SIG-M5 treated with dmso at 0.1 percent for 504 hours (cell line): ENCODE results near the gene GADD45A.
"Not testable (repeated sequence)": the region's sequence is repeated elsewhere in the genome, so short reads cannot be mapped to it uniquely, and the experiment has no call there.

Source experiments
- DNase-seq: peaks from one replicate; lab custom pipeline; 2025; ENCODE audit not compliant: unreplicated experiment; lab: John Stamatoyannopoulos, UW

Gene GADD45A

GRCh38 chr1:67717876-67718275 is 32.9 kb downstream of the GADD45A start:
- no peak for DNase-seq

DNA sequence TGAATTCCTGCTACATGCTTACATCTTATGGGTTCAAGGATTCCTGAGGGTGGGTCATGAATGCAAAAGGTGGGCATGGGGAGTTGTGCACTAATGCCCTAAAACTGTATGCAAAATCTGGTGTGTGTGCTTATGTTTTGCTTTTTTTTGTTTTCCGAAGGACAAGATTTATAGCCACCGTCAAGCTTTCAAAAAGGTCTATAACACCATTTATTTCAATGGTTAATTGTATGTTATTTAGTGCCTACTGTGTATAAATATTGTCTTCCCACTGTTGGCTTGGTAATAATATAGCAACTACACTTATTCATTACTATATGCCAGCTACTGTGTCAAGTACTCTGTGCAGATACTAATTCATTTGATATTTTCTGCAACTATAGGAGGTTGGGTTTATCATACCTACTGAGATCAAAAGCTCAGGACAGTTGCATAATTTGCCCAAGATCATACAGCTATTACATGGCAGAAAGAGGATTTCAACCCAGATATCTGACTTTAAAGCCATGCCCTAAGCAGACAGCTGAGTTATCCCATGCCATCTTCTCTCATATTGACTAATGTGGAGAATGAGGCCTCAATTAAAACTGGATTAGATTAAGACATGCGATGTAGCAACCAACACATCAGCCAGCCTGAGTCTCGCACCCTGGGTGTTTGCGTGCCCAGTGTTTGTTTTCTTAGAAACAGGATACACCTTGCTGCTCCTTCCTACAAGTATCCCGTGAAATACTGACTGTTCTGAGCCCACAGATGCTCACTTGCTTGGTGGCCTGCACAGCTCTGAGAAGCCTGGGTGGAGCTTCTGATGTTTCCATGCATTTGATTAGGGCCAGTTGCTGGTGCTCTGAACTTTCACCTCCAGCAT is 34.6 kb downstream of the GADD45A start:
- DNase-seq = no peak

- no peak for DNase-seq
These were observed 36.1 kb downstream of the GADD45A start for GRCh38 chr1:67721112-67721511.

DNA sequence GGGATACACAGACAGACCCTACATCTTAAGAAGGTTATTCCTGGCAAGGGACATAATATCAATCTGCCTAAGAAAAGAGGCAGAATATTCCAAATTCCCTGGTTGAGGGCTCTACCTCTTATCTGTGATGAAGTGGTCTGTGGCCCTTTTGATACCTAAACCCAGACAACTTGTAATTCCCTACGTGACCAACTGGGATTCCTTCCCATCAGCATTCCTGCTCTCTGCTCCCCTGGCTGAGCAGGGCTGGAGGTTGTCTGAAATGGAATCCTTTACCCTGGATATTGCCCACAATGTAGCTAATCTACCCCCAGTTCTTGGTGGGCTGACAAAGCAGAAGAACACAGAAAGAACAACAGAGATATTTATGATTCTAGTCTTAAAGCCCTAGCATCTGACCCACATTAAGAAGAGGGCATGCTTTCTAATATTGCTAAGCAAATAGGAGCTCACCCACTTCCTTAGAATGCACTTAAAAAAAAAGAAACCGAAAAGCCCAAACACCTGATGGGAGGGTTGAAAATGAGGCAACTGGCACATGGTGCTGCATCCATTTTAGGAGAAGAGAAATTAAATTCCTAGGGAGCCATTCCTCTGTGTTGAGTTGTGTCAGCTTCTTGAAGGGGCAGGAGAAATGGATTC is 36.8 kb downstream of the GADD45A start:
- DNase-seq = no peak

GRCh38 chr1:67722292-67722944 is 37.4 kb downstream of the GADD45A start:
- DNase-seq = no peak

DNA sequence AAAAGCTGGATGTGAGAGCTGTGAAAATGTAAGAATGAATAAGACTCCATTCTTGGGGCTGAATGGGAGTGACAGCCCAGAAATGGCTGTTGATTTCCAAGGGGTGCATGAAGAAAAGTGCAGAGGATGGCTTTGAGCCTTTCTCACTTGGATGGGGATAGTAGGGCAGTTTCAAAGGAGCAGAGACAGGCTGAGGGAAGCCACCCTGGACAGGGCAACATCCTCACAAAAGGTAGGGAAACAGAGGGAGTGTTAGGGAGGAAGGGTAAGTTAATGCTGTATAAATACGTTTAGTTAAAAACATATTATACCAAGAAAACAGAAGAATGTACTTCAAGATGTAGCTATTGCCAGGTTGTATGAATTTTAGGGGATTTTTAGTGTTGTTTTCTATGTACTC is 38.1 kb downstream of the GADD45A start:
- no peak for DNase-seq

- no peak for DNase-seq
These were observed 38.6 kb downstream of the GADD45A start for GRCh38 chr1:67723620-67724019.

DNA sequence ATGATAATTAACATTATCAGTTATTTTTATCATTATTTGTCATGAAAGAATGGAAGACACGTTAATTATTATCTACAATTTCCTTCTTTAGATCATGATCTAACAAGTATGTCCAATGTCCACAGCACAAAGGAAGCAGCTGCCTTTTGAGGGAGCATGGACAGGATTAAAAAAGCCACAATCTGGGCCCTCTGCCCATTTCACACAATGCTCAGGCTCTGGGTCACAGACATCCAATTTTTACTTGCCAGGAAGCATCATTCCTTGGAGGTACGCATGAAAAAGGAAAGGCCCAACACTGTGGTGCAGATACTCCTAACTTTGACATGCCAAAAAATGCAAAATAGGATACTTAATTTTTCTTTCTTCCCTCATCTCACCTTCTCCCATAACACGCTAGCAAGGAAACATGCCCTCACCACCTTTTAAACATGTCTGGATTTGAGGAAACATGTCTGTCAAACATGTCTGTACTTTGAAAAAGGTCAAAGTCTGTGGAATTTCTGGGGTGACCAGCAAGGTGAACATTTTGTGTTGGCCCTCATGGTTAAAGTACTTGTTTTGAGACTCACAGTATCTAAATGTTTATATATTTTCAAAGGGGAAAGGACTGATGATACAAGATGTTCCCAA is 40.0 kb downstream of the GADD45A start:
- DNase-seq = no peak

DNA sequence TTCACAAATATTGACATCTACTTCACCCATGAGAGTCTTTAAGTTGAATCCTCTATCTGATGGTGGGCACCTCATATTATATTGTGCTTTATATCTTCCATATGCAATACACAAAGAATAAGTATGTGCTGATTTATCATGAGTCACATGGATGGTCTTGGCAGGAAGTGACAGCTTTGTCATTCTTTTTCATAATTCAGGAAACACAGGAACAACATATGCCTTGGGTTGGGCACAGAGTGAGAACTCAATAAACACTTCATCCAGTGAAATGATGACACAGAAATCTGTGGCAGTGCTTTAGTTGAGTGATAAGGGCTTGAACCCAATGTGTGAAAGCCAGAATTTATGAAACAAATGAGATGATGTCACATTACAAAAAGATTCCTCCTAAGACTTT is 41.2 kb downstream of the GADD45A start:
- DNase-seq = no peak

DNA sequence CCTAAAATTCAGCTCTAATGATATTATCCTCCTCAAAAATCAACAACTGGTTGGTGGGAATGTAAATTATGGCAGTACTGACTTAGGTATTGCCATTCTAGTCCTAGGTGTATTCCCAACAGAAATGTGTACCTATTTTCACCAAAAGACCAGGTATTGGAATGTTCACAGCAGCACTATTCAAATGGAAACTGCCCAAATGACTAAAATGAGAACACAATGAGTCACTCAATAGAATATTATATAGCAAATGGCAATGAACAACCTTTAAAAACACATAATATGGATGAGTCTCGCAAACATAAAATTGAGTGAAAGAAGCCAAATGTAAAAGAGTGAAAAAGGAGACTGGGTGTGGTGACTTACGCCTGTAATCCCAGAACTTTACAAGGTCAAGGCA is 44.9 kb downstream of the GADD45A start:
- DNase-seq = no peak

- not testable (repeated sequence) for DNase-seq
These were observed 45.3 kb downstream of the GADD45A start for GRCh38 chr1:67730312-67730711.

DNA sequence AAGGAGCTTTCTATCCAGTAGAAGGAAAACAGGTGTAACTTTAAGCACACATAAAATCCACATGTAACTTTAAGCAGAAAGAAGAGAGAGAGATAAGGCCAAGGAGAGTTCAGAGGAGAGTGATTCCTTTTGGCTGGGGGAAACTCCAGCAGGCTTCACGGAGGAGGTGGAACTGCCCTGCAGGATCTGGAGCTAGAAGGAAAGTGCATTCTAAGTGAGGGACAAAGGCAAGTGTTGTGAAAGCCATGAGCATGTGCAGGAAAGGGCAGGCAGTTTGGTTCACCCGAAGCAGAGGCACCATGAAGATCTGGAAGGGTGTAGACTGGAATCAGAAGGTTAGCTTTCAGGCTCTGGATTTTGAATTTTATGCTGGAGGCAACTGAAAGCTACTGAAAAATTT is 46.3 kb downstream of the GADD45A start:
- no peak for DNase-seq

DNA sequence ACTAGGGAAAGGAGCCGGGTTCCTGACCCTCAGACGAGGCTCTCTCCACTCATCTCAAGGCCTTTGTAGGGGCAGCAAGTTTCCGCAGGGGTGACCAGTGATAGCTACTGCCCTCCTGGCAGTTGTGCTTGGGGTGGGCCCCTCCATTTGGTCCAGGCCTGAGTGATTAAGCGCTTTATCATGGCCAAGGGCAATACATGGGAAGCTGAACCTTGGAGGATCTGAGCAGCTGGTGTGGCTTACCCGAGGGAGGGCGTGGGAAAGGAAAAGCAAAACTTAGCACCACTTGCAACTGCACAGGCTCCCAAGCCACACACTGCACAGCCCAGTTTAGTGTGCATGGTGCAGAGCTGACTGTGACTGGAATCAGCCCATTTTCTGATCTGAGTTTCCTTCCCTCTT is 47.8 kb downstream of the GADD45A start:
- no peak for DNase-seq

GRCh38 chr1:67733681-67734322 is 48.8 kb downstream of the GADD45A start:
- no peak for DNase-seq

DNA sequence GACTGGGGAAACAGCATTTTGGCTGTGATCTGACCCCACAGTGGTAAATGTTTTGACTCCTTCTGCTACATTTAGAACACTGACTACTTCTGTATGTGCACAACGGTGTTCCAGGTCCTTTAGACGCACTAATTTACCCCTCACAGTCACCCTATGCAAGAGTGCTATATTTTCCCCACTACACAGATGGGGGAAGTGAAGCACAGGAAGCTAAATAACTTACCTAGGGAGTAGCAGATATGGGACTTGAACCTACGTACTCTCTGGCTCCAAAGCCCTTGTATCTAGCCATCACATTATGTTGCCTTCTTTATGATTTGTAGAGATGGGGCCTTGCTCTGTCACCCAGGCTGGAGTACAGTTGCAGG is 49.3 kb downstream of the GADD45A start:
- no peak for DNase-seq

DNA sequence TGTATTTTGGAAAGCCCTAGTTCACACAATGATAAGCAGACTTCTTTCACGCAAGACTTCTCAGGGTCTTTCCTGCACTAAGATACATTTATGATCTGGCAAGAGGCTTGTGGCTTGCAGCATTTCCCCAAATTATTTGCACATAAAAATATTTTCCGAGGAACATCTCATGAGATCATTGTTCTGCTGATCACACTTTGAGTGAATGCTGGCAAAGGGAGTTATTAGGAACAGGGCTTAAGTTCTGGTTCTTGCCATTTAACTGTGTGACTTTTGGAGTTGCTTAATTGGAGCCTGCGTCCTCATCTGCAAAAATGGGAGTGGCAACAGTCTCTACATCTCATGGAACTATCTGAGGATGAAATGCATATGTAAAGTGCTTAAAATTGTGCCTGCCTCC is 50.2 kb downstream of the GADD45A start:
- DNase-seq = no peak

GRCh38 chr1:67735806-67736627 is 51.0 kb downstream of the GADD45A start:
- no peak for DNase-seq

GRCh38 chr1:67736750-67737149 is 51.7 kb downstream of the GADD45A start:
- no peak for DNase-seq

DNA sequence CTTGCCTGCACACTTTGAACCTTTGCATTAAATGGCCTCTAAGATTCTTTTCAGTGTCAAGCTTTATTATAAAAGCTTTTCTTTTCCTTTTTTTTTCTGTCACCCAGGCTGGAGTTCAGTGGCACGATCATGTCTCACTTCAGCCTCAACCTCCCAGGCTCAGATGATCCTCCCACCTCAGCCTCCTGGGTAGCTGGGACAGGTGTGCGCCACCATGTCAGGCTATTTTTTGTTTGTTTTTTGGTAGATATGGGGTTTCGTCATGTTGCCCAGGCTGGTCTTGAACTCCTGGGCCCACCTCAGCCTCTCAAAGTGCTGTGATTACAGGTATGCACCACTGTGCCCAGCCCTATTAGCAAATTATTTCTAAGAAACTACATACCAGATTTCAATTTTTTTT is 52.9 kb downstream of the GADD45A start:
- no peak for DNase-seq
